ENCODE data around the gene SREBF2. TPM values are rescaled to one million over a fixed set of nuclear protein-coding genes. Genes with fewer than 3 reads are reported as not detected.

The SREBF2 gene
- total and polyA plus RNA-seq, 2 of the 13 experiments (the other 11 are each of a cell fraction or from before 2014, with no cell fraction given): 53.8 to 72.6 TPM

GRCh38 chr22:41946629-41947423, 113.9 kb downstream of the SREBF2 start, which contains the start of gene CENPM (continued):
- TF ChIP-seq ZNF20 (CRISPR knock-in tag; IDR thresholded peaks at IDR 0.05): 0 out of 2 replicates have a peak, but pooled peaks have one; percentile 42
- peak; percentile 67 for TF ChIP-seq HNRNPLL (IDR thresholded peaks at IDR 0.05; ENCODE audit: low read depth, low read length, poor library complexity, severe bottlenecking)
- TF ChIP-seq SOX13 (IDR thresholded peaks at IDR 0.05): no peak
- TF ChIP-seq SOX13 (CRISPR knock-in tag; conservative IDR thresholded peaks at IDR 0.05 in 1 of 2, IDR thresholded peaks at IDR 0.05 in 1 of 2): 0 out of 4 replicates have a peak, but pooled peaks of 1 of the 2 experiments have one; percentile 11
- TF ChIP-seq ZNF549 (CRISPR knock-in tag; IDR thresholded peaks at IDR 0.05): no peak
- no peak for TF ChIP-seq PLRG1 (conservative IDR thresholded peaks at IDR 0.05)
- no peak for TF ChIP-seq GATAD2A (CRISPR knock-in tag; IDR thresholded peaks at IDR 0.05)
- no peak for TF ChIP-seq ZFAT (CRISPR knock-in tag; conservative IDR thresholded peaks at IDR 0.05)
- no peak for TF ChIP-seq RELA (CRISPR knock-in tag; IDR thresholded peaks at IDR 0.05)
- peak; percentile 49; the same call in 1 of the 2 replicates for TF ChIP-seq YEATS2 (CRISPR knock-in tag; IDR thresholded peaks at IDR 0.05; ENCODE audit: borderline replicate concordance)
- no peak; the same call in 1 of the 2 replicates for TF ChIP-seq ZNF367 (CRISPR knock-in tag; IDR thresholded peaks at IDR 0.05; ENCODE audit: borderline replicate concordance)
- no peak; the same call in 1 of the 2 replicates for TF ChIP-seq ZNF567 (CRISPR knock-in tag; IDR thresholded peaks at IDR 0.05; ENCODE audit: borderline replicate concordance)
- peak; percentile 99 for TF ChIP-seq SAP130 (CRISPR knock-in tag; IDR thresholded peaks at IDR 0.05; ENCODE audit: low read depth)
- peak; percentile 59; the same call in 1 of the 2 replicates for TF ChIP-seq HOXD1 (CRISPR knock-in tag; IDR thresholded peaks at IDR 0.05)
- TF ChIP-seq ZNF879 (CRISPR knock-in tag; IDR thresholded peaks at IDR 0.05): no peak
- TF ChIP-seq, protein P1, sequence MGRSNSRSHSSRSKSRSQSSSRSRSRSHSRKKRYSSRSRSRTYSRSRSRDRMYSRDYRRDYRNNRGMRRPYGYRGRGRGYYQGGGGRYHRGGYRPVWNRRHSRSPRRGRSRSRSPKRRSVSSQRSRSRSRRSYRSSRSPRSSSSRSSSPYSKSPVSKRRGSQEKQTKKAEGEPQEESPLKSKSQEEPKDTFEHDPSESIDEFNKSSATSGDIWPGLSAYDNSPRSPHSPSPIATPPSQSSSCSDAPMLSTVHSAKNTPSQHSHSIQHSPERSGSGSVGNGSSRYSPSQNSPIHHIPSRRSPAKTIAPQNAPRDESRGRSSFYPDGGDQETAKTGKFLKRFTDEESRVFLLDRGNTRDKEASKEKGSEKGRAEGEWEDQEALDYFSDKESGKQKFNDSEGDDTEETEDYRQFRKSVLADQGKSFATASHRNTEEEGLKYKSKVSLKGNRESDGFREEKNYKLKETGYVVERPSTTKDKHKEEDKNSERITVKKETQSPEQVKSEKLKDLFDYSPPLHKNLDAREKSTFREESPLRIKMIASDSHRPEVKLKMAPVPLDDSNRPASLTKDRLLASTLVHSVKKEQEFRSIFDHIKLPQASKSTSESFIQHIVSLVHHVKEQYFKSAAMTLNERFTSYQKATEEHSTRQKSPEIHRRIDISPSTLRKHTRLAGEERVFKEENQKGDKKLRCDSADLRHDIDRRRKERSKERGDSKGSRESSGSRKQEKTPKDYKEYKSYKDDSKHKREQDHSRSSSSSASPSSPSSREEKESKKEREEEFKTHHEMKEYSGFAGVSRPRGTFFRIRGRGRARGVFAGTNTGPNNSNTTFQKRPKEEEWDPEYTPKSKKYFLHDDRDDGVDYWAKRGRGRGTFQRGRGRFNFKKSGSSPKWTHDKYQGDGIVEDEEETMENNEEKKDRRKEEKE (IDR thresholded peaks at IDR 0.05): no peak
- TF ChIP-seq AHDC1 (CRISPR knock-in tag; IDR thresholded peaks at IDR 0.05; ENCODE audit: borderline replicate concordance): 0 out of 2 replicates have a peak, but pooled peaks have one; percentile 44
- TF ChIP-seq KDM2A (CRISPR knock-in tag; IDR thresholded peaks at IDR 0.05; ENCODE audit: borderline replicate concordance, low read depth): no peak; the same call in 1 of the 2 replicates
- peak; percentile 97; the same call in 1 of the 2 replicates for TF ChIP-seq ZNF816 (CRISPR knock-in tag; IDR thresholded peaks at IDR 0.05; ENCODE audit: borderline replicate concordance)
- TF ChIP-seq ZNF329 (CRISPR knock-in tag; IDR thresholded peaks at IDR 0.05; ENCODE audit: low read depth): no peak
- TF ChIP-seq NFKB2 (CRISPR knock-in tag; IDR thresholded peaks at IDR 0.05; ENCODE audit: borderline replicate concordance): peak; percentile 54; the same call in 1 of the 2 replicates
- TF ChIP-seq CHD4 (IDR thresholded peaks at IDR 0.05; ENCODE audit: borderline replicate concordance, low read length): no peak

Measured in HepG2 (cell line).